ENCODE data around the gene ELP4. TPM values are rescaled to one million over a fixed set of nuclear protein-coding genes. Genes with fewer than 3 reads are reported as not detected.

Gene ELP4
- total and polyA plus RNA-seq, 12 donors = 10.5 to 30.4 (median 18.0) TPM

DNA sequence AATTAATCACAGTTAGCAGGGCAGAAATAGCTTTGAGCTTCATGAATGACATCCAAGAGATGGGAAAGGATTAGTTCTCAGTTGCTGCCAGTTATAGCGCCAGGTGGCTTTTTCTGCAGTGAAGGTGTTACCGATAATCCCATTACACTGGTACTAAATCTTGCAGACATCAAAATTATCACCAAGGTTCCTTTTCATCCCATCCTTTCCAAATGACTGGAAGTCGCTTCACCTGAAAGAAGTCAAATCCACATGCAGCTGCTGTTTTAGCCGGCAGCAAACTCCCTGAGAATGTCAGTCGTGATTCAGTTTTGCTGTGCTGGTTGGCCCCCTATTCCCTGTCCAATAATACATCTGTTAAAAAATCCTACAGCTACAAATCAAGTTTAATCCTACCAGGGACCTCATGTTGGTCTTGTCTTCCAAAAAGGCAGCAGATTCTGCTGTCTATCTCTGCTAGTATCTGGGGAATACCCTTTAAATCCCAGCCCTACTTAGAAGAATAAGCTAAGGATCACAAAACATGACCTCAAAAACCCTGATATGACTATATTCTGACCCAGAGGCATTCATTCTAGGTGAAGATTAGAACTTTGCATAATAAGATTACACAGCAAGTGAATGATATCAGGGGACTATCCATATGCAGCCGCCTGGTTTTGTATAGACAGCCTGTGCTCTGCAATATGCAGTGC lies 31.9 kb upstream of the ELP4 start:
- no peak for DNase-seq
- TF ChIP-seq, protein P1, sequence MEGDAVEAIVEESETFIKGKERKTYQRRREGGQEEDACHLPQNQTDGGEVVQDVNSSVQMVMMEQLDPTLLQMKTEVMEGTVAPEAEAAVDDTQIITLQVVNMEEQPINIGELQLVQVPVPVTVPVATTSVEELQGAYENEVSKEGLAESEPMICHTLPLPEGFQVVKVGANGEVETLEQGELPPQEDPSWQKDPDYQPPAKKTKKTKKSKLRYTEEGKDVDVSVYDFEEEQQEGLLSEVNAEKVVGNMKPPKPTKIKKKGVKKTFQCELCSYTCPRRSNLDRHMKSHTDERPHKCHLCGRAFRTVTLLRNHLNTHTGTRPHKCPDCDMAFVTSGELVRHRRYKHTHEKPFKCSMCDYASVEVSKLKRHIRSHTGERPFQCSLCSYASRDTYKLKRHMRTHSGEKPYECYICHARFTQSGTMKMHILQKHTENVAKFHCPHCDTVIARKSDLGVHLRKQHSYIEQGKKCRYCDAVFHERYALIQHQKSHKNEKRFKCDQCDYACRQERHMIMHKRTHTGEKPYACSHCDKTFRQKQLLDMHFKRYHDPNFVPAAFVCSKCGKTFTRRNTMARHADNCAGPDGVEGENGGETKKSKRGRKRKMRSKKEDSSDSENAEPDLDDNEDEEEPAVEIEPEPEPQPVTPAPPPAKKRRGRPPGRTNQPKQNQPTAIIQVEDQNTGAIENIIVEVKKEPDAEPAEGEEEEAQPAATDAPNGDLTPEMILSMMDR (IDR thresholded peaks at IDR 0.05) = no peak
- no peak for TF ChIP-seq POLR2A (IDR thresholded peaks at IDR 0.05)
- no peaks in the 10 kb centered on the region for H3K4me1 ChIP-seq (replicated peaks in 1 of 2)
- WGBS, 4 donors = 88 to 92% (median 89%) methylated on average over 6 of the region's 6 CpGs
- intact Hi-C loops (cut with DNase I) = no loop called here
- H3K9me3 ChIP-seq (replicated peaks in 1 of 3) = no peaks in the 10 kb centered on the region
- H3K36me3 ChIP-seq (replicated peaks in 1 of 2) = no peaks in the 10 kb centered on the region
- H3K27me3 ChIP-seq = no peaks in the 10 kb centered on the region
- H3K4me3 ChIP-seq = no peak overlapping the region
- no peak overlapping the region for H3K27ac ChIP-seq

DNA sequence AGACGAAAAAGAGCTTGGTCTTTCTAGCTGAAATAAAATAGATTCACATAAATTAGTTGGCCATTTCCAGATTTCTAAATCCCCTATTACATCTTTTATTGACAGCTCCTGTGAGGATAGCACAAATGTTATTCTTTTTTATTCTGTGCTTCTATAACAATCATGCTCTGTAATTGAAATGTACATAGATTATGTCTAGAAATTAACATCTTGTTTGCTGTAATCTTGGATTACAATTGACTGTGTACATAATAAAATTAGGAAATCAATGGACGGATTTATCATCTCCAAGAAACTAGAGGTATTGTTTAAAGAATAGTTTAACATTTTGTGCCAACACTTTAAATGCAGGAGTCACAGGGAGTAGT lies 31.4 kb upstream of the ELP4 start:
- Histone ChIP-seq H3K9me3 (replicated peaks in 1 of 3) (no peaks in the 10 kb centered on the region), H3K27ac (no peak overlapping the region), H3K4me3 (no peak overlapping the region), H3K36me3 (replicated peaks in 1 of 2) (no peaks in the 10 kb centered on the region), H3K4me1 (replicated peaks in 1 of 2) (no peaks in the 10 kb centered on the region), H3K27me3 (no peaks in the 10 kb centered on the region)
- intact Hi-C loops (cut with DNase I) = no loop called here
- TF ChIP-seq, protein P1 (IDR thresholded peaks at IDR 0.05) = no peak
- TF ChIP-seq POLR2A (IDR thresholded peaks at IDR 0.05) = no peak
- DNase-seq = no peak
- WGBS, 4 donors = 88 to 94% (median 91%) methylated on average over 2 of the region's 2 CpGs

DNA sequence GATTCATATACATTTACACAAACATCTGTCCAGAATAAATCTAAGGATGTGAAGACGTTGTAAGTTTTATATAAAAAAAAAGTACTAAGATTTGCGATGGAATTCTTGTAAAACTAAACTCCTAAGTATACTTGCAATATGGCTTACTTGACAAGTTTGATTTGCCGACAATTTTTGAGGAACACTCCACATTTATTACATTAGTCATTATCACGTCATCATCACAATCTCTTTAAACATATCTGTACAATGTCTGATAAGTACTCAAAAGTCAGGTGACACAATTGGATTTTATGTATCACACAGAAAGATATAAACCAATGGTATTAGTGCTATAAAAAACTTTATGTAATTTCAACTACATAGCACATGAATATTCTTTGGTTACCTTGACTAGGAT lies 30.5 kb upstream of the ELP4 start:
- no peaks in the 10 kb centered on the region for H3K9me3 ChIP-seq (replicated peaks in 1 of 3)
- no peak for DNase-seq
- no peaks in the 10 kb centered on the region for H3K4me1 ChIP-seq (replicated peaks in 1 of 2)
- no peak overlapping the region for H3K27ac ChIP-seq
- no peak overlapping the region for H3K4me3 ChIP-seq
- no peak for TF ChIP-seq POLR2A (IDR thresholded peaks at IDR 0.05)
- TF ChIP-seq, protein P1 (IDR thresholded peaks at IDR 0.05) = no peak
- 90 to 94% (median 91%) methylated on average over 4 of the region's 4 CpGs for WGBS, 4 donors
- no peaks in the 10 kb centered on the region for H3K27me3 ChIP-seq
- intact Hi-C loops (cut with DNase I) = no loop called here
- no peaks in the 10 kb centered on the region for H3K36me3 ChIP-seq (replicated peaks in 1 of 2)

DNA sequence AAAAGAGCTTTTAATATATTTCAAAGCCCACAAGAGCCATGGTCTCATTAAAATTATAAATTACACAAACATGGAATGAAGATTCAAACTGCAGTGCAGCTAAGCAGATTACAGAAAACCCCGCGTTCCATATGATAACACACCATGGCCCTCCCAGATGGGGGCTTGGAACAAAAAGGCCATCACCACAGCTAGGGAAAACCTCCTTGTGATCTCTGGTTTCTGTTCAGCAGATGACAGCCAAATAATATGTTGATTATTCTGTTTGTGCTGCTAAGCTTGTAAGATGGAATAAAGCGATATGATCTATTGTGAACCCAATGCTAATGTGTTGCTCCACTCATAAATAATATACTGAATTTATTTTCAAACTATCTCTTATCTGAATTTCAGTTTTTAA lies 28.6 kb upstream of the ELP4 start:
- TF ChIP-seq, protein P1 (IDR thresholded peaks at IDR 0.05) = no peak
- TF ChIP-seq POLR2A (IDR thresholded peaks at IDR 0.05) = no peak
- intact Hi-C loops (cut with DNase I) = no loop called here
- WGBS, 4 donors = 81 to 89% (median 85%) methylated on average over 3 of the region's 3 CpGs
- Histone ChIP-seq H3K36me3 (replicated peaks in 1 of 2) (no peaks in the 10 kb centered on the region), H3K9me3 (replicated peaks in 1 of 3) (no peaks in the 10 kb centered on the region), H3K4me1 (replicated peaks in 1 of 2) (no peaks in the 10 kb centered on the region), H3K4me3 (no peak overlapping the region), H3K27me3 (no peaks in the 10 kb centered on the region), H3K27ac (no peak overlapping the region)
- no peak for DNase-seq
